CD1c-positive myeloid dendritic cell (primary cell): ENCODE results near the gene DDB1.

Experiments used
- DNase-seq: peaks from one replicate; pipeline ENCODE4 v3.0.0-alpha.2; 2016; ENCODE audit errors: extremely low spot score

The DDB1 gene

DNA sequence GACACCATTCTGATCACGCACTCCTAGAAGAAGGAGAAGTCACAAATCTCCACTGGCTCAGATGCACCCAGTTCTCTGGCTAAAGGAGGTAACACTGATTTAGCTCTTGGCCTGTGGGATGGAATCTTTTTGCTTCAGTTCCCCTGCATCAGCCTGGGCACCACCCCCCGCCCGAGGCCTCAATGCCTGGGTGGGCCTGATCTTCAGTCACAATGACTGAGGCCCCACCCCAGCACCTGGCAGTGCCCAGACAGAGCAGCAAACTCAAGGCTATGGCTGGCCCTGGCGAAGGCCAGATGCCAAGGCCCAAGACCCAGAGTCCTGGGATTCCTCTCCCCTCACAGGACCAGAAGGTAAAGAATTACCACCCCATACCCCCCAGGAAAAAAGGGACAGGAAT lies 23.8 kb upstream of the DDB1 start:
- DNase-seq = no peak

DNA sequence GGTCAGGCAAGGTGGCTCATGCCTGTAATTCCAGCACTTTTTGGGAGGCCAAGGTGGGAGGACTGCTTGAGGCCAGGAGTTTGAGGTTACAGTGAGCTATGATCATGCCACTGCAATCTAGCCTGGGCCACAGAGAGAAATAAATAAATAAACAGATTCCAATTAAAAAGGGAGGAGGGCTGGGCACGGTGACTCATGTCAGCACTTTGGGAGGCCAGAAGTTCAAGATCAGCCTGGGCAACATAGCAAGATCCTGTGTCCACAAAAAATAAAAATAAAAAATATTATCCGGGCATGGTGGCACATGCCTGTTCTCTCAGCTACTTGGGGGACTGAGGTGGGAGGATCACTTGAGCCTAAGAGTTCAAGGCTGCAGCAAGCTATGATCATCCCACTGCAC lies 21.3 kb upstream of the DDB1 start:
- no peak for DNase-seq

DNA sequence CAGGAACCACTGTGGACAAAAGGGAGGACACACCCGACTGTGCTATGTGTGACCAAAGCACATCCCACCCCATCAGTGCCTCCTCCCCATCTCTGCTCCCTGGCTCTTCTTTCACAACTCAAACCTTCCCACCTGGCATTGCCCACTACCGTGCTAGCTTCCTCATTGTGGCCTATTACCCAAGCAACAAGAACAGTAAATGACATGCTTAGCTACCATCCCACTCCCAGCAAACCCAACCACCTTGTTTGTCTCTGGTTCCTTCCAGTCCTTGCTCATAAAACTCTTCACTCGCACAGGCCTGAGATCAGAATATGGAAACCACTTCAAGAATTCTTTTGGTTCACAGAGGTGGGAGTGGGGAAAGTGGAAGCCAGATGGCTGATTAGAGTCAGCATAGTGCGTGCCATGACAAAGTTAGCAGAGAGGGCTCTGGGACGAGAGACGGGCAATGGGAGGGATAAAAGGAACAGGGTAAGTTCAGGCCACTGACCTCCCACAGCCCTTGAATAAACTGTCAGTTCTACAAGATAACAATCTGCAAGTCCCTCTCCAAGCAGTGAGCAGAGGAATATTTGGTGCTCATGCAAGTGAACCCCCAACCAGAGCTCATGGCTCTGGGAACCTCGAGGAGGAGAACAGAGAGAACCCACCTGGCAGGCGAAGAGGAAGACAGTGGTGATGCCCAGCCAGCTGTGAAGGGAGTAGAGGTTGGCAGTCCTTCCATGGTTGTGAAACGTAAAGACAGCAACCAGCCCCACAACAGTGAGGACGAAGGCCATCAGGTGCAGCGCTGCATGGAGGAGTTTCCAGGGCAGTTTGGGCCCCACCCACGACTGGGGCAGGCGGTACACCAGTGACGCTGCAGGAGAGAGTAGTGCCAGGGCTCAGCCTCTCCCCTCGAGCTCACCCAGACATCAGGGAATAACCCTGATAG lies 20.5 kb upstream of the DDB1 start:
- peak; percentile 26 for DNase-seq

DNA sequence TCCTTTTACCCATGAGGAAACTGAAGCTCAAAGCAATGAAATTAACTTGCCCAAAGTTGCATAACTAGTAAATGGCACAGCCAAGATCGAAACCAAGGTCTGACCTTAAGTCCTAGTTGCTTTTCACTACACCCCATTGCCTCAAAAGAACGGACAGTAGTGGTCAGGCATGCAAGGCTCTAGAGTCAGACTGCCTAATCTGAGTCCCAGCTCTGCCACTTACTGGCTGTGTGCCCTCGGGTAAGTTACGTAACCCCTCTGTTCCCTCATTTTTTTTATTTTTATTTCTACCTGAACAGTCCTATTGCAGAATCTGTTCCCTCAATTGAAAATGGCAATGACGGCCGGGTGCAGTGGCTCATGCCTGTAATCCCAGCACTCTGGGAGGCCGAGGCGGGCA lies 19.1 kb upstream of the DDB1 start:
- no peak for DNase-seq

DNA sequence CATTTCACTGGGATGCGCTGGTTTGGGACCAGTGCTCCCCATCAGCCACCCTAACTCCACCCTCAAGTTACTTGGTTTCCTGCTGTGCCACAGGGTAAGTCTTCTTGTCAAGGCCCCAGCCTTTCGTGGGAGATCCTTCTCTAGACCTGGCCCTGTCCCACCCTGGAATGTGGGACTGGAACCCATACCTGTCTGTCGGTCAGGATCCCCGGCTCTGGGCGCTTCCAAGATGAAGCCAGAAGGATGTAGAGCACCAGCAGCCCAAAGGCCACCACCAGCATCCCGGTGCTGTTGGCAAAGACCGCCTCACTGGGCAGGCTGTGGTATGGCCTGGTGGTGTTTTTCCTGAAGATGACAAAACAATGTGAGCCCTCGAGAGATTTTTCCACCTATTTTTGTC lies 17.9 kb upstream of the DDB1 start:
- DNase-seq = no peak

DNA sequence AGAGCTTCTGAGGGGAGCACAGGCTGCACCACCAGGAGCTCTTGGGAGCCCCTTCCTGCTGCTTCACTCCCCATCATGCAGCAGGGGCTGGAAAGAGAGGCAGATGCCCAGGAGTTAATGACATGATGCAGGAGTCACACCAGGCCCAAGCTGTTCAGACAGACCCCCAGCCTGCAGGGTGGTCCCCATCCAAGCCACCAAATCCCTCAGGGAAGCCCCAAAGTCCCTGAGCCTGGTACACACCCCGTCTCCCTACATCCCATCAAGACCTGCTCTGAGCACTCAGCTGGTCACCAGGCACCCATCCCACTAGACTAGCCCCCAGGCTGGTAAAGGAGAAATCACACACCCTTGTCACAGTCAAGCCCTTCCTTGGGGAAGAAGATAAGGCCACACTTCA lies 17.4 kb upstream of the DDB1 start:
- no peak for DNase-seq

DNA sequence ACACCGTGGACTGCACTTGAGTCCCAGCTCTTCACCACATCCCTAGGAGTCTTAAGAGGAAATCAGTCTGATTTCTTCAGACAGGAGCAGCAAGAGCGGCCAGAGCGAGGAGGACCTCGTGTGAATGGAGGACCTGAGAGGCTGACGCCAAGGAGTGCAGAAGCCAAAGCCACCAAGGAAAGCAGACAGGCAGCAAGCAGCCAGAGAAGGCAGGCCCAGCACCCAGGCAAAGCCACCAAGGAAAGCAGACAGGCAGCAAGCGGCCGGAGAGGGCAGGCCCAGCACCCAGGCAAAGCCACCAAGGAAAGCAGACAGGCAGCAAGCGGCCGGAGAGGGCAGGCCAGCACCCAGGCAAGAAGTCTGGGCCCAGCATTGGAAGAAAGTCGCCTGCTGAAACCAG lies 17.0 kb upstream of the DDB1 start:
- DNase-seq = no peak

DNA sequence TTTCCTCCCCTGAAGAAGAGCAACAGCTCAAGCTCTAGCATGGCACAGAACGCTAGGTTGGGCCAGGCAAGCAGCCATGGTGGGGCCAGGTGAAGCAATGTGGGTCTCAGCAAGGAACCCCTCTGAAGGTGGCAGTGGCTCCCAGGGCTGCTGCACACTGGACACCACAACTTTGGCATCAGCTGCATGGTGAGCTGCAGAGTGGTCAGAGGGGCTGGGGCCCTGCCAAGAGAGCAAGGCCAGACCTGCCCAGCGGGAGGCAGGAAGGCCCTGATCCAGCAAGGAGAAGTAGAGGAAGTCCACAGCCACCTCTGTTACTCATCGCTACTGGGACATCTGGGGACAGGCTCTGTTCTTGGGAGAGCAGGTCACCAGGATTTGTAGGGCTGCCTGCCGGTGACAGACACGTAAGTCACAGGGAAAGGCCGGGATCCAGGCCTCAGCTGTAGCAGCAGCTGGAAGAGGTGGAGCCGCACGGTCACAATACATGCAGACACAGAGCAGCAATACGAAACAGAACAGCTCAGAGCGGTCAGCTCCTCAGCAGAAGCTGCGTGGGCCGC lies 16.4 kb upstream of the DDB1 start:
- DNase-seq = no peak

DNA sequence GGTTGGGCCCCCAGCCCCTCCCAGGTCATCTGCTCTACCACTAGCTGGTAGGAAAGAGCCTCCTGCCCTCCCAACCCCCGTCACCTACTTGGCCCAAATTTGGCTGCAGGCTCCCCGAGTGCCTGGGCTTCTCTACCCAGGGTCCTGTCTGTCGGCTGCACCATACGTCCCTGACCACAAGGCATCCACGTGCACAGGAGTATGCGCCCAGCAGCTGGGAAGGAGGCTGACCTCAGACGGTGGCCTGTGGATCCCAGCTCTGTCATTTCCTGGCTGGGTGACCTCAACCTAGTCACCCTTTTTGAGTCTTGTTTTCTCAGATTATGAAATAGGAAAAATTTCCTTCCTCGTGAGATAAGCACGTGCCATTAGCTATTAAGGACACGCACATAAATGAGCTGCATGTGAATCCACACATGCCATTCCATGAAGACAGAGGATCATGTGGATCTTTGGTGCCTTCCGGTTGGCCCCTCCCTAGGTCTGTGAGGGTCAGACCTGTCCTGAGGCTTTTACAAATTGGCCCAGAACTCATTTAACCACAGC lies 15.1 kb upstream of the DDB1 start:
- DNase-seq = peak; percentile 76

DNA sequence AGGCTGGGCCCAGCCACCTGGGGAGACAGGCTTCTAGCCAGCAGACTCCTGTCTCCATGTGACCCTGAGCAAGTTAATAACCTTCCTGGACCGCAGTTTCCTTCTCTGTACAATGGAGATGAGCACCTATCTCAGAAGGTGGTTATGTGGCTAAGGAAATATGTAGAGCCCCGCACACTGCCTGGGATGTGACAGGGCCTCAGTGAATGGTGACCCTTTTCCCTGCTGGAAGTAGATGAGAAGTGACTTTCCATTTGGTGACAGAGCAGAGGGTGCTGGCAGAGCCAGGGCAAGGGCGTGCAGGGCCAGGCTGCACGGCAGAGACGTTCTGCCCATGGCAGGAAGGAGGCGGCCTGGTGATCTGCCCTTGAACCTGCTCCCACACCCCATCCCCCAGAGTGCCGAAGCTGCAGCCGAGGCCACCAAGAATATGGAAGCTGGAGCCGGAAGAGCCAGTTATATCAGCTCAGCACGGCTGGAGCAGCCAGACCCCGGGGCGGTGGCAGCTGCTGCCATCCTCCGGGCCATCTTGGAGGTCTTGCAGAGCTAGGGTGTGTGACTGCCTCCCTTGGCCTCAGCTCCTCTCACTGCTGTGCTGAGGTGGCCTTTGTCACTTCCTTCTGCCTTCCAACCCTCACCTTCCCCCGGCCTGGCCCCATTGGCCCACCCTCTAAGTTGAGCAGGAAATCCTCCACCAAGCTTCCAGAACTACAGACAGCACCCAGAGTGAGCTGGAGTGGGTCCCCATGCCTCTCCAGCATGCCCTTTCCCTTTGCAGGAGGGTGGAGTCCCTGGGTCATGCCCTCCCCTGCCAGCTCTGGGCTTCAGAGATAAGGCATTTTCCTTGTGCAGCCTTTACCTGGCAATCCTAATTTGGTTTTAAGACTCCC lies 13.3 kb upstream of the DDB1 start:
- no peak for DNase-seq

DNA sequence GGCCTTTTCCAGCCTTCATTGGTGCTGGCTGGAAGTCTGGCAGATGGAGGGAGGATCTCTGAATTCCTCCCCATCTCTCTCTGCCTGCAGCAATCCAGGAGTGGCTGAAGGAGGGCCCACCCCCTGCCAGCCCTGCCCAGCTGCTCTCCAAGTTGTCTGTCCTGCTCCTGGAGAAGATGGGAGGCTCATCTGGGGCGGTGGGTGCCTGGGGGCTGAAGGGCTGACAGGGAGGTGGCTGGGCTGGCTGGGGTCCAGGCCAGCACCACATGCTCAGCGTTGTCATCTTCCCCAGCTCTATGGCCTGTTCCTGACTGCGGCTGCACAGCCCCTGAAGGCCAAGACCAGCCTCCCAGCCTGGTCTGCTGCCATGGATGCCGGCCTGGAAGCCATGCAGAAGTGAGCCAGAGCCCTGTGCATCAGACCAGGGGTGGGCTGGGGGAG lies 12.3 kb upstream of the DDB1 start:
- no peak for DNase-seq

DNA sequence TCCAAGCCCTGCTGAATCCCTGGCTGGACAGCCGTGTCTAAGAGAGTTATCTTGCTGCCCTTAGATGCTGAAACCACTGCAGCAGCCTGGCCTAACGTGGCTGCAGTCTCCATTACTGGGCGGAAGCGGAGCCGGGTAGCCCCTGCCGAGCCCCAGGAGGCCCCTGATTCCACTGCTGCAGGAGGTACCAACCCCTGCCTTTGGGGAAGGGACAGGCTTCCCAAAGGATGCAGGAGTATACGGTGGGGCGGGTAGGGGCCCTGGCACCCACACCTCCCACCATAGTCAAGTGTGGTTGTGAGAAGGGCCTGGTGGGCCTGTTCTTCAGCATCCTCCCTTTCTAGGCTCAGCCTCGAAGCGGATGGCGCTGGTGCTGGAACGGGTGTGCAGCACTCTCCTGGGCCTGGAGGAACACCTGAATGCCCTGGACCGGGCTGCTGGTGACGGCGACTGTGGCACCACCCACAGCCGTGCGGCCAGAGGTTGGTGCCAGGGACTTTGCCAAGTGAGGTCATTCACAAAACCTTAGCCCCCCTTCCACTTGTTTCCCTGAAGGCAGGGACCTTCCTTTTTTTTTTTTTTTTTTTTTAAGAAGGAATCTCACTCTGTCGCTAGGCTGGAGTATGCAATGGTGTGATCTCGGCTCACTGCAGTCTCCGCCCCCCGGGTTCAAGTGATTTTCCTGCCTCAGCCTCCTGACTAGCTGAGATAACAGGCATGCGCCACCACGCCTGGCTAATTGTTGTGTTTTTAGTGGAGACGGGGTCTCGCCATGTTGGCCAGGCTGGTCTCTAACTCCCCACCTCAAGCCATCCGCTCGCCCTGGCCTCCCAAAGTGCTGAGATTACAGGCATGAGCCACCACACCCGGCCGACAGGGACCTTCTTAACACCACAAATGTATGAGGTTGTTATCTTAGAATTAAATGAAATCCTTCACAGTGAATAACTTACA lies 11.2 kb upstream of the DDB1 start:
- no peak for DNase-seq

DNA sequence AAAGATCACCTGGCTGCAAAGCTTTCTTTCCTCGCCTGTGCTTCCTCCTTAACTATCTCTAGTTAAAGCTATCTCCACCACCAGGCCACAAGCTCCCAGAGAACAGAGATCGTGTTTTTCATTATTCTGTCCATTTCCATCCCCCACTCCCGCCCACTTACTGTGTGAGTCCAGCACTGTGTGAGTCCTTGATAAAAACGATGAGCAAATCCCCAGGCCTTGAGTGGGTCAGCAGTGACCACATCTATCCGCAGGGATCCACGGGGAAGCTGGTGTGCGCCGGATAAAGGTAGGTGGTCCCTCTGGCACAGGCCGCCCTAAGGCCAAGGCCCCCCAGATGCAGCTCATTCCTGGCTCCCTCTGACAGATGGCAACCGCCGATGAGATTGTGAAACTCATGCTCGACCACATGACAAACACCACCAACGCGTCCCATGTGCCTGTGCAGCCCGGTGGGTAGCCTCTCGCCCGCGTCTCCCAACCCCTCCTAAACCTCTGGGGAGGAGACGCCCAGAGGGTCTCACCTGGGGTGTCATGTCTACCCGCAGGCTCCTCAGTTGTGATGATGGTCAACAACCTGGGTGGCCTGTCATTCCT lies 9.4 kb upstream of the DDB1 start:
- no peak for DNase-seq

DNA sequence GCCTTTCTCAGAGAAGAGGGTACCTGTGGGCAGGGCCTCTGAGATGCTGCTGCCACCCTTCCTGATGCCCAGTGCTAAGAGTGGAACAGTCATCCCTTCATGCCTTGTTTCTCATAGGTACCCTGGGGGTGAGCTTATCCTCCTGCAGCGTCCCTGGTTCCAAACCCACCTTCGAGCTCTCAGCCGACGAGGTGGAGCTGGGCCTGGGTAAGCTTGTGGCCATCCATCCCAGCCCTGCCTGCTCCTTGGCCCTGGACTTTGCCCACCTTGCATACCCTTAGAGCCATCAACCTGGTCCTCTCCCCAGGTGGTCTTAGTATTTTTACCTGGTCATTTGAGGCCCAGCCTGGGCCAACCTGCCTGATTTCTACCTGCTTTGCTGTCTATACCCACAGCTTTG lies 8.8 kb upstream of the DDB1 start:
- DNase-seq = no peak

DNA sequence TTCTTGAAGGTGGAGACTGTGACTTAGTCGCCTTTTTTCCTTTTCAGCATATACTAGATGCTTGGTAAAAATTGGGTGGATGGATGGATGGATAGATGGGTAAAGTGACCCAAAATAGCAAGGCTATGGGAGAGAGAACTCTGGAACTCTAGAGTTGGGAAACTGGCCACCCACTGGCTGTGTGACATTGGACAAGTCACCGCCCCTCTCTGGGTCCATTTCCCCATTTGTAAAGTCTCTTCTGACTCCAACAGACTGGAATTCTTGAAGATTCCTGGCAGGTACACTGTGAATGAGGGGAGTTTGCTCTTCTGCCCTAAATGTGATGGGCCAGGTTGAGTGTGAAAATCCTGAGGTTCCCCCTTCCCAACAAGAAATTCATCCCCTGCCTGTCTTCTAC lies 8.1 kb upstream of the DDB1 start:
- DNase-seq = no peak

DNA sequence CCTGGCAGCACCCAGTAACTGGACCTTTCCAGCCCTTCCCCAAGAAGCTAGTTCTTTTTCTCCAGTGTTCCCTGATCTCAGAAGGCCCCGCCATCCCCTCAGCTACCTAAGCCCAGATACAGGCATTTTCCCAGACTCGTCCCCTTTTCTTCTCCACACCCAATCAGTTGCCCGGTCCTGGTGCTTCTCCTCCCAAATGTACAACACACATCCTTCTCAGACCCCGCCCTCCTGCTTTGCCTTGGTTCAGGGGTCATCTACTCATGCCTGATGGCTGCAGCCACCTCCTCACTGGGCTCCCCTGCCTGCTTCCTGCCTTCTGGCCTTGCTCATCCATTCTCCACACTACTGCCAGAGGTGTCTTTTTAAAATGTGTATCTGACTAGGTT lies 6.6 kb upstream of the DDB1 start:
- no peak for DNase-seq

DNA sequence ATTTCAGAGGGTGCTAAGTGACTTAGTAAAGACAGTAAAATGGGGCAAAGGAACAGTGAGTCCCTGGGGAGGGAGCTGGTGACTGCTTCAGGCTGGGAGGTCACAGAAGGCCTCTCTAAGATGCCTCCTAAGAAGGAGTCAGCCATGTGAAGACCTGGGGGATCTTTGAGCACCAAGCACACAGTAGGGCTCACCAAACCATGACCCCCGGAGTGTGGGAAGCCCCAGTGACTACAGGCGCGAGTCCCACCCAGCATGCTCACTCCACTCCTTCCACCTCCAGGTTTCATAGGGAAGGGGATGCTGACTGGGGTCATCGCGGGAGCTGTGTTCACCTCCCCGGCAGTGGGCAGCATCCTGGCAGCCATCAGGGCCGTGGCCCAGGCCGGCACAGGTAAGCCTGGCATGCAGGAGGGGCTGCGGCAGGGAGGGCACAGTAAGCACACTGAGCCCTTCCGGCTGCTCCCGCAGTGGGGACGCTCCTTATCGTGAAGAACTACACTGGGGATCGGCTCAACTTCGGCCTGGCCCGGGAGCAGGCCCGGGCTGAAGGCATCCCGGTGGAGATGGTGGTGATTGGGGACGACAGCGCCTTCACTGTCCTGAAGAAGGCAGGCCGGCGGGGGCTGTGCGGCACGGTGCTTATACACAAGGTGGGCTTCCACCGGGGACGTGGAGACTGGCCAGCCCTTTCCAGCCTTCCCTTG lies 6.0 kb upstream of the DDB1 start:
- no peak for DNase-seq

DNA sequence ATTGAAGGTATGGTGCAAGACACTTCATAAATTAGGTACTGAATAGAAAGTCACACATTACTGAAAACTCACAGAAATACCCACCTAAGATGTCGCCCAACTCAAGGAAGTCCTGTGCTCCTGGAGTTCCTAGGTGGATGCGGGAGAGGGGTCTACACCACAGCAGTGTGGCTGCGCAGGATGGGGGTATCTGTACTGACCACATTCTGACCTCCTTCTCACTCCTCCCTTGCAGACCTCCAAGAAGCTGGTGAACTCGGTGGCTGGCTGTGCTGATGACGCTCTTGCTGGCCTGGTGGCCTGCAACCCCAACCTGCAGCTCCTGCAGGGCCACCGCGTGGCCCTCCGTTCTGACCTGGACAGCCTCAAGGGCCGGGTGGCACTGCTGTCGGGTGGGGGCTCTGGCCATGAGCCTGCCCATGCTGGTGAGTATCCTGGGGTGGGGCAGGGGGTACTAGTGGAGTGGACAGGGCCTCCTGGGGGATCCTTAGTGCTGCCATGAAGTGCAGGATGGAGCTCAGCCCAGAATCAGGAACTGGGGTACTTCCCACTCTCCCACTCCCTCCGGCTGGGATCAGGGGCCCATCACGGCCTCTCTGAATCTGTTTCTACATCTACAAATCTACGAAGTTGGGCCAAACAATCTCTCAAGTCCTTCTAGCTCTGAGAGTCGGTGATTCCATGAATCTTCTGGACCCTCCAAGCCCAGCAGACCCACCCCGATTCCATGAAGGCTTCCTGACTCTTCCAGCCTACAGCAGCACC lies 5.0 kb upstream of the DDB1 start:
- DNase-seq = peak; percentile 41
